HepG2 (cell line): Measurements from ENCODE around the gene FITM1. TPM values are rescaled to one million over a fixed set of nuclear protein-coding genes. Genes with fewer than 3 reads are reported as not detected.
A peak's percentile ranks its signal among the peaks of the same experiment; 100 is the strongest.

ENCODE experiments used
- ADNP ChIP-seq: sonication (generic); formaldehyde crosslinking; IDR thresholded peaks from 2 replicates; pipeline ENCODE4 v1.4.0; 2020; ENCODE audit warnings: missing genetic modification reagents
- CHD4 ChIP-seq: fragments of 200-600 bp; sonication (generic); IDR thresholded peaks from 2 replicates; pipeline ENCODE4 v1.7.0; 2017; ENCODE audit warnings: mild to moderate bottlenecking, low read length, borderline replicate concordance
- FOSL2 ChIP-seq: sonication (generic); formaldehyde crosslinking; IDR thresholded peaks from 2 replicates; pipeline ENCODE4 v1.4.0; 2020; ENCODE audit warnings: missing genetic modification reagents
- MEIS2 ChIP-seq: sonication (generic); formaldehyde crosslinking; IDR thresholded peaks from 2 replicates; pipeline ENCODE4 v1.9.0; 2021; ENCODE audit warnings: mild to moderate bottlenecking, missing genetic modification reagents
- MZF1 ChIP-seq: sonication (generic); formaldehyde crosslinking; IDR thresholded peaks from 2 replicates; pipeline ENCODE4 v1.8.1; 2023; ENCODE audit warnings: mild to moderate bottlenecking, missing genetic modification reagents, borderline replicate concordance
- NONO ChIP-seq, 2 experiments: fragments of 450-650 bp in 1 of 2; sonication (generic) in 1 of 2; formaldehyde crosslinking in 1 of 2; IDR thresholded peaks in 1 of 2; conservative IDR thresholded peaks in 1 of 2; 2 replicates each; pipeline versions ENCODE4 v1.6.1 to v1.8.0; 2017 to 2022; ENCODE audit warnings: mild to moderate bottlenecking in 1 of 2, missing genetic modification reagents in 1 of 2, moderate library complexity in 1 of 2
- SKI ChIP-seq: fragments of 450-650 bp; IDR thresholded peaks from one replicate; pipeline ENCODE4 v1.6.1; 2018; ENCODE audit warnings: mild to moderate bottlenecking; ENCODE audit not compliant: partially characterized antibody
- TARDBP ChIP-seq: sonication (generic); formaldehyde crosslinking; IDR thresholded peaks from 2 replicates; pipeline ENCODE4 v1.8.0; 2022; ENCODE audit warnings: mild to moderate bottlenecking, missing genetic modification reagents
- THAP7 ChIP-seq: sonication (generic); formaldehyde crosslinking; IDR thresholded peaks from 2 replicates; pipeline ENCODE4 v1.8.1; 2023; ENCODE audit warnings: mild to moderate bottlenecking, missing genetic modification reagents
- ZBTB34 ChIP-seq: sonication (generic); formaldehyde crosslinking; IDR thresholded peaks from 2 replicates; pipeline ENCODE4 v1.8.0; 2022; ENCODE audit warnings: mild to moderate bottlenecking, missing genetic modification reagents
- ZBTB7B ChIP-seq: sonication (generic); formaldehyde crosslinking; IDR thresholded peaks from 2 replicates; pipeline ENCODE4 v1.4.0; 2020; ENCODE audit warnings: missing genetic modification reagents
- ZNF136 ChIP-seq: sonication (generic); formaldehyde crosslinking; IDR thresholded peaks from 2 replicates; pipeline ENCODE4 v1.8.1; 2022; ENCODE audit warnings: low read depth, mild to moderate bottlenecking, moderate library complexity, missing genetic modification reagents
- ZNF24 ChIP-seq: fragments of 450-650 bp; IDR thresholded peaks from 2 replicates; pipeline ENCODE4 v1.6.1; 2017; ENCODE audit warnings: antibody characterized with exemption, mild to moderate bottlenecking
- ZNF253 ChIP-seq: sonication (generic); formaldehyde crosslinking; IDR thresholded peaks from 2 replicates; pipeline ENCODE4 v1.8.0; 2022; ENCODE audit warnings: mild to moderate bottlenecking, missing genetic modification reagents, borderline replicate concordance
- ZNF609 ChIP-seq: sonication (generic); formaldehyde crosslinking; IDR thresholded peaks from 2 replicates; pipeline ENCODE4 v1.4.0; 2020; ENCODE audit warnings: mild to moderate bottlenecking, missing genetic modification reagents, borderline replicate concordance
- polyA plus RNA-seq, 8 experiments: library from polyadenylated mRNA; depleted of rRNA in 3 of 8; stranded (reverse) in 7 of 8; unstranded in 1 of 8; fragments of >200 nt; fragmentation: Illumina TruSeq in 4 of 8; extraction: Trizol in 4 of 8; gene quantifications; 2 replicates each; pipeline versions ENCODE4 v1.2.1 to v1.2.3, GENCODE V29; 2011 to 2016; ENCODE audit warnings: low read depth in 4 of 8, missing spikeins in 1 of 8, mixed read lengths in 1 of 8; ENCODE audit not compliant: insufficient read depth in 1 of 8
- total RNA-seq, 5 experiments: library from RNA; depleted of rRNA; stranded (reverse); fragments of >200 nt; fragmentation: Illumina TruSeq; extraction: Trizol; gene quantifications; 2 replicates each; pipeline ENCODE4 v1.2.3, GENCODE V29; 2016; ENCODE audit warnings: low read depth in 1 of 5
- TF ChIP-seq, protein P1 (sequence below): sonication (generic); formaldehyde crosslinking; IDR thresholded peaks from 2 replicates; pipeline ENCODE4 v1.8.0; 2022; ENCODE audit warnings: missing genetic modification reagents, mild to moderate bottlenecking, moderate library complexity, borderline replicate concordance
- TF ChIP-seq, protein P2 (sequence below): sonication (generic); formaldehyde crosslinking; IDR thresholded peaks from 2 replicates; pipeline ENCODE4 v1.8.1; 2023; ENCODE audit warnings: mild to moderate bottlenecking, inconsistent platforms, moderate library complexity, missing genetic modification reagents, borderline replicate concordance

FITM1 gene
- total and polyA plus RNA-seq, 2 of the 13 experiments (the other 11 are each of a cell fraction or from before 2014, with no cell fraction given) = 2.7 to 5.8 TPM

GRCh38 chr14:24116128-24116814 is 14.2 kb upstream of the FITM1 start (continued):
- no peak for TF ChIP-seq SKI
- TF ChIP-seq ZNF136 (CRISPR knock-in tag) = no peak
- TF ChIP-seq, protein P1, sequence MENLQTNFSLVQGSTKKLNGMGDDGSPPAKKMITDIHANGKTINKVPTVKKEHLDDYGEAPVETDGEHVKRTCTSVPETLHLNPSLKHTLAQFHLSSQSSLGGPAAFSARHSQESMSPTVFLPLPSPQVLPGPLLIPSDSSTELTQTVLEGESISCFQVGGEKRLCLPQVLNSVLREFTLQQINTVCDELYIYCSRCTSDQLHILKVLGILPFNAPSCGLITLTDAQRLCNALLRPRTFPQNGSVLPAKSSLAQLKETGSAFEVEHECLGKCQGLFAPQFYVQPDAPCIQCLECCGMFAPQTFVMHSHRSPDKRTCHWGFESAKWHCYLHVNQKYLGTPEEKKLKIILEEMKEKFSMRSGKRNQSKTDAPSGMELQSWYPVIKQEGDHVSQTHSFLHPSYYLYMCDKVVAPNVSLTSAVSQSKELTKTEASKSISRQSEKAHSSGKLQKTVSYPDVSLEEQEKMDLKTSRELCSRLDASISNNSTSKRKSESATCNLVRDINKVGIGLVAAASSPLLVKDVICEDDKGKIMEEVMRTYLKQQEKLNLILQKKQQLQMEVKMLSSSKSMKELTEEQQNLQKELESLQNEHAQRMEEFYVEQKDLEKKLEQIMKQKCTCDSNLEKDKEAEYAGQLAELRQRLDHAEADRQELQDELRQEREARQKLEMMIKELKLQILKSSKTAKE (CRISPR knock-in tag) = no peak
- TF ChIP-seq ZBTB7B (CRISPR knock-in tag) = no peak
- TF ChIP-seq, protein P2, sequence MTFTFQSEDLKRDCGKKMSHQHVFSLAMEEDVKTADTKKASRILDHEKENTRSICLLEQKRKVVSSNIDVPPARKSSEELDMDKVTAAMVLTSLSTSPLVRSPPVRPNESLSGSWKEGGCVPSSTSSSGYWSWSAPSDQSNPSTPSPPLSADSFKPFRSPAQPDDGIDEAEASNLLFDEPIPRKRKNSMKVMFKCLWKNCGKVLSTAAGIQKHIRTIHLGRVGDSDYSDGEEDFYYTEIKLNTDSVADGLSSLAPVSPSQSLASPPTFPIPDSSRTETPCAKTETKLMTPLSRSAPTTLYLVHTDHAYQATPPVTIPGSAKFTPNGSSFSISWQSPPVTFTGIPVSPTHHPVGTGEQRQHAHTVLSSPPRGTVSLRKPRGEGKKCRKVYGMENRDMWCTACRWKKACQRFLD (CRISPR knock-in tag) = no peak
- no peak for TF ChIP-seq MEIS2 (CRISPR knock-in tag)
- no peak for TF ChIP-seq ZNF24
- no peak for TF ChIP-seq ZBTB34
- no peak for TF ChIP-seq ADNP (CRISPR knock-in tag)
- no peak for TF ChIP-seq THAP7
- no peak for TF ChIP-seq FOSL2 (CRISPR knock-in tag)
- TF ChIP-seq TARDBP (CRISPR knock-in tag) = peak; percentile 24; the same call in 1 of the 2 replicates
- TF ChIP-seq NONO (IDR thresholded peaks at IDR 0.05) = no peak
- no peak for TF ChIP-seq NONO (CRISPR knock-in tag; conservative IDR thresholded peaks at IDR 0.05)
- 0 out of 2 replicates have a peak, but pooled peaks have one; percentile 34 for TF ChIP-seq MZF1 (CRISPR knock-in tag)
- no peak for TF ChIP-seq ZNF253 (CRISPR knock-in tag)
- TF ChIP-seq CHD4 = no peak
- TF ChIP-seq ZNF609 (CRISPR knock-in tag) = no peak
